Prostate gland (tissue), 2 donors: ENCODE data around the gene CFAP100. TPM values are rescaled to one million over a fixed set of nuclear protein-coding genes. Genes with fewer than 3 reads are reported as not detected.

Source experiments
- DNase-seq: peaks from one replicate; pipeline ENCODE4 v3.0.0-alpha.2; 2019; ENCODE audit warnings: low spot score
- H3K27ac ChIP-seq, 2 donors: fragments of 200-600 bp; sonication (generic); 2 replicates each; pipeline ENCODE4 v1.5.1; 2017 to 2019
- H3K27me3 ChIP-seq: fragments of 200-600 bp; sonication (generic); replicated peaks from 2 replicates; pipeline ENCODE4 v1.5.1; 2019; ENCODE audit not compliant: insufficient read depth
- H3K36me3 ChIP-seq, 2 donors: fragments of 200-600 bp; sonication (generic); 1 replicate in 1 of 2; 2 replicates in 1 of 2; pipeline versions ENCODE4 v1.5.1 to v1.8.1; 2017 to 2019
- H3K4me1 ChIP-seq: fragments of 200-600 bp; sonication (generic); replicated peaks from 2 replicates; pipeline ENCODE4 v1.5.1; 2019
- H3K4me3 ChIP-seq, 2 donors: fragments of 200-600 bp; sonication (generic); 2 replicates each; pipeline ENCODE4 v1.5.1; 2017 to 2019
- H3K9me3 ChIP-seq: fragments of 200-600 bp; sonication (generic); 2 replicates; pipeline ENCODE4 v1.5.1; 2017
- POLR2A ChIP-seq: fragments of 450-650 bp; IDR thresholded peaks from one replicate; pipeline ENCODE4 v1.6.1; 2016; ENCODE audit warnings: antibody characterized with exemption, mild to moderate bottlenecking
- POLR2AphosphoS5 ChIP-seq: sonication (generic); formaldehyde crosslinking; IDR thresholded peaks from one replicate; pipeline ENCODE4 v1.6.1; 2017; ENCODE audit warnings: antibody characterized with exemption
- WGBS: methylation state at CpG from one replicate; pipeline ENCODE4 v1.1.5; 2018; 5-methylcytosine and 5-hydroxymethylcytosine counted together
- intact Hi-C: fragments of 100-400 bp; cut with DNase I; formaldehyde crosslinking; loops from one replicate; pipeline ENCODE4 v1.14.2; 2022
- total RNA-seq, 2 donors: library from RNA; depleted of rRNA; stranded (reverse); fragments of >200 nt; gene quantifications; one replicate each; pipeline ENCODE4 v1.1.0, GENCODE V29; 2016
- TF ChIP-seq, protein P1 (sequence below), 4 experiments: fragments of 200-600 bp in 2 of 4; fragments of 450-650 bp in 2 of 4; sonication (generic) in 2 of 4; IDR thresholded peaks; 1 replicate in 3 of 4; 2 replicates in 1 of 4; pipeline ENCODE4 v1.5.1; 2016 to 2019; ENCODE audit warnings: antibody characterized with exemption in 4 of 4, mild to moderate bottlenecking in 2 of 4, moderate library complexity in 2 of 4

CFAP100 gene
- total RNA-seq, 2 donors from 2014 or later, result 2.3 TPM; not detected in 1

DNA sequence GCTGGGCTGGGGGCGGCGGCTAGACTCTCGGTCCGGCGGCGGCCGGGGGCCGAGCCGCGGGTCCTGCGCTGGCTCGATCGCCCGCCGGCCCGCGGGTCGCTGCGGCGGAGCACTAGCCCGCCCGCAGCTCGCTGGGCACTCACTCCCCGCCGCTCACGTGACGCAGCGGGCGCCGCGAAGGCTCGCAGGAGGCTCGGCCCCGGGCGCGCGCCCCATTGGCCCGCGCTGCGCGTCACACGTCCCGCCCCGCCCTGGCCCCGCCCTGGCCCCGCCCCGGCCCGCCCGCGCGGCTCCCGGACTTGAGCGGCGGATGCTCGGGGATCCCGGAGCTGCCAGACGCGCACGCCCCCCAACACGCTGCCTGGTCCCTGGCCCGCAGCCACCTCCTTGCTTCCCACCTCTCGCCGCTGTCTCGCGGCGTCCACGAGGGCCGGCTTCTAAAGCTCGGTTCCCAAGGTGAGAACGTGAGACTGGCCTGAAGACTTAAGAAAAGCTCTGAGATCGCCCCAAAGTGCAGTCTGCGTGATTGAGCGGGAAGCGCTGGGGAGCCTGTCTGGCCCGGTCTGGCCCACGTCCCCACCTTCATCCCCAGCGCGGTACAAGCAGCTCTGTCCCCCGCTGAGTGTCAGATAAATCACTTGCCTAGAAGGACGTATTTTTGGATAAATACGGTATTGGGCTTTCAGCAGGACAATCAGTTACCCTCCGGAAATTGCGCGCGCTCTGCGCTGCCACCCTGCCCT, 37.2 kb upstream of the CFAP100 start, which contains the start of gene KLF15:
Gene KLF15 (minus strand): TSS at position 114 of the 743 bp plus-strand sequence. CDS start 4,486 bp downstream, outside the sequence.
- WGBS, result under 1% methylated on average over 32 of the region's 86 CpGs
- Histone ChIP-seq H3K27ac (peak within 1 kb of the TSS; percentile 97 to 98), H3K4me1 (peaks cover 10% of the 10 kb centered on the region), H3K9me3 (no peaks in the 10 kb centered on the region), H3K36me3 (peaks cover 0 to 4% of the 10 kb centered on the region in 2 donors), H3K27me3 (no peaks in the 10 kb centered on the region), H3K4me3 (peak within 1 kb of the TSS; percentile 96 to 98)
- DNase-seq, result peak; percentile 90
- TF ChIP-seq POLR2AphosphoS5 (peak; percentile 57), POLR2A (peak; percentile 60)
- TF ChIP-seq, protein P1, sequence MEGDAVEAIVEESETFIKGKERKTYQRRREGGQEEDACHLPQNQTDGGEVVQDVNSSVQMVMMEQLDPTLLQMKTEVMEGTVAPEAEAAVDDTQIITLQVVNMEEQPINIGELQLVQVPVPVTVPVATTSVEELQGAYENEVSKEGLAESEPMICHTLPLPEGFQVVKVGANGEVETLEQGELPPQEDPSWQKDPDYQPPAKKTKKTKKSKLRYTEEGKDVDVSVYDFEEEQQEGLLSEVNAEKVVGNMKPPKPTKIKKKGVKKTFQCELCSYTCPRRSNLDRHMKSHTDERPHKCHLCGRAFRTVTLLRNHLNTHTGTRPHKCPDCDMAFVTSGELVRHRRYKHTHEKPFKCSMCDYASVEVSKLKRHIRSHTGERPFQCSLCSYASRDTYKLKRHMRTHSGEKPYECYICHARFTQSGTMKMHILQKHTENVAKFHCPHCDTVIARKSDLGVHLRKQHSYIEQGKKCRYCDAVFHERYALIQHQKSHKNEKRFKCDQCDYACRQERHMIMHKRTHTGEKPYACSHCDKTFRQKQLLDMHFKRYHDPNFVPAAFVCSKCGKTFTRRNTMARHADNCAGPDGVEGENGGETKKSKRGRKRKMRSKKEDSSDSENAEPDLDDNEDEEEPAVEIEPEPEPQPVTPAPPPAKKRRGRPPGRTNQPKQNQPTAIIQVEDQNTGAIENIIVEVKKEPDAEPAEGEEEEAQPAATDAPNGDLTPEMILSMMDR (IDR thresholded peaks at IDR 0.05), result no peak
- intact Hi-C loops, result no loop called here

DNA sequence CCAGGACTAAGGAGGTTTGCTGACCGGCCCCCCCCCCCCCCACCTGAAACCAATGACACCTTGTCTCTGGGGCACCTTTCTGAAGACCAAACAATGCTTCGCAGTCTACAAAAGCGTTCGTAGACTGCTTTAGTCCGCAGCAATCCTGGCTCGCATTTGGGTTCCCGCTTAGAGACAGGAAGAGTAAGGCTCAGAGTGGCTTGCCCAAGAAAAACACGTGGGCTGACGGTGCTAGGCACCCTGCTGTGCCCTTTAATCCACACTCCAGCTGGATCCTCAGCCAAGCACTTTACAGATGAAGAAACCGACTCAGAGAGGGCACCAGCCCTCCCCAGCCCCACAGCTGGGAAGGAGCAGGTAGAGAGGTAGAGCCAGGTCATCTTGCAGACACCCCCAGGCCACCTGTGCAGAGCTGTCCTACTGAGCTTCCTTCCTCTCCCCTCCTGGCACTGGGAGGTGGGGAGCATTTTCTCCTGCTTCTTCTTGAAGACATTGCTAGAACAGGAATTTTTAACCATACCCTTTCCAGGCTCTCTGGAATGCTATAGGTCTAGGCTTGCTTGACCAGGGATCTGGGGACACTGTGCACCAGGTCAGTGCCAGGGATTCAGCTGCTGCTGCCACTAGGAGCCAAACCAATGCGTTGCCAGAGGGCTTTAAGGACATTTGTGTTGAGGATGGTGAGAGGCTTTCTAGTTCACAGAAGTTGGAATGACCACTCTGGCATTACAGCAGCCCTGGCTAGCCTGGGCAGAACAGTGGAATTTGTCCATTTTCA, 36.5 kb upstream of the CFAP100 start:
- DNase-seq, result peak; percentile 20
- Histone ChIP-seq H3K27me3 (no peaks in the 10 kb centered on the region), H3K9me3 (no peaks in the 10 kb centered on the region), H3K27ac (peak overlapping the region; percentile 83 to 97), H3K4me1 (peaks cover 10% of the 10 kb centered on the region), H3K36me3 (no peaks in the 10 kb centered on the region), H3K4me3 (peak overlapping the region; percentile 96 to 98)
- TF ChIP-seq POLR2AphosphoS5, result no peak
- TF ChIP-seq, protein P1 (IDR thresholded peaks at IDR 0.05), result no peak
- TF ChIP-seq POLR2A, result no peak
- intact Hi-C loops, result no loop called here
- 9% methylated on average over 11 of the region's 11 CpGs for WGBS

DNA sequence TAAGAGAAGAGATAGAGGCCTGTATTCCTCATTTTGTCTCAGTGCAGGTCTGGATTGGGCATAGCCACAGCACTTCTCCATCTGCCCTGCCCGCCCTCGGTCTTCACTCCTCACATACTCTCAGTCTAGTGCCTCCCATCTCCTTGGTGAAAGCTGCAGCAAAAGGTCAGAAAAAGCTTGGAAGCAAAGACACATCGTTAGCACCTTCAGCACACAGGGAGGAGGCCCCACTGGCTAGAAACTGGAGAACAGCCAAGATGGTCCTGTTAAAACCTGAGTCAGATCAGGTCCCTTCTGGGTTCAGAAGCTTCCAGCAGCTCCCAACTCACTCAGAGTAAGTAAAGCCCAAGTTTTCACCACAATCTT, 35.9 kb upstream of the CFAP100 start:
- 83% methylated on average over 3 of the region's 3 CpGs for WGBS
- Histone ChIP-seq H3K4me1 (peaks cover 10% of the 10 kb centered on the region), H3K4me3 (no peak overlapping the region), H3K36me3 (no peaks in the 10 kb centered on the region), H3K27ac (no peak overlapping the region), H3K27me3 (no peaks in the 10 kb centered on the region), H3K9me3 (no peaks in the 10 kb centered on the region)
- TF ChIP-seq, protein P1 (IDR thresholded peaks at IDR 0.05), result no peak
- no peak for TF ChIP-seq POLR2AphosphoS5
- no peak for TF ChIP-seq POLR2A
- DNase-seq, result no peak
- intact Hi-C loops, result no loop called here

DNA sequence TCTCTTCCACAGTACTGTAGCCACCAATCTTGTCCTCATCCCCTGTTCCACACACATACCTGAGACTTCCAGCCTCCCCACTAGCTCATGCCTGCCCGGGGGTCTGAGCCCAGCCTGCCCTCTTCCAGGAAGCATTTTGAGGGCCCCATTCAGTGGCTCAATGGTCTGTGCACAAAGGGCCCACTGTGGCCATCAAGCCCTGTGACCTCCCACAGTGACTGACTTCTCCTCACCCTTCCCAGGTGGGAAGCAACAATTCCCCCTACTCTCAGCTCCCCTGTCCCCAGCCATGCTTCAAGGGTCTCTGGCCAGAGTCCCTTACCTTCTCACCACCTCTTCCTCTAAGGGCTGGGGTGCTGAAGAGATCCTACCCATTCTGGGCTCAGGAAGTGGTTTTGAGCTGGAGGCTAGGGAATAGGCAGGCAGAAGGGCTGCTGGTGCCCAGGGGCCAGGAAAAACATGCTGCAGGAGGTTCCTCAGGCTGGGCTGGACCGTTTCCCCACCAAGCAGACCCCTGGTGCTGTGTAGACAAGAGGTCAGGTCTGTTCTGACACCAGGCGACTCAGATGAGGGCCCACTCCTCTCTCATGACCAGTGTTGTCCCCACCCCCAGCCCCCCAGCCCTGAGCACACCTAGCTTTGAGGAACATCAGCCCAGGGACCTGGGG, 34.5 kb upstream of the CFAP100 start:
- H3K27ac ChIP-seq, result no peak overlapping the region
- no peaks in the 10 kb centered on the region for H3K9me3 ChIP-seq
- 77% methylated on average over 3 of the region's 3 CpGs for WGBS
- DNase-seq, result no peak
- TF ChIP-seq, protein P1 (IDR thresholded peaks at IDR 0.05), result no peak
- TF ChIP-seq POLR2AphosphoS5 (no peak), POLR2A (no peak)
- peaks cover 4% of the 10 kb centered on the region for H3K4me1 ChIP-seq
- intact Hi-C loops, result no loop called here
- H3K4me3 ChIP-seq, result no peak overlapping the region
- no peaks in the 10 kb centered on the region for H3K36me3 ChIP-seq
- no peaks in the 10 kb centered on the region for H3K27me3 ChIP-seq
